Measurements from ENCODE around the gene DCAF15.
A peak's percentile ranks its signal among the peaks of the same experiment; 100 is the strongest.
"Not testable (repeated sequence)": the region's sequence is repeated elsewhere in the genome, so short reads cannot be mapped to it uniquely, and the experiment has no call there.

DCAF15 gene

DNA sequence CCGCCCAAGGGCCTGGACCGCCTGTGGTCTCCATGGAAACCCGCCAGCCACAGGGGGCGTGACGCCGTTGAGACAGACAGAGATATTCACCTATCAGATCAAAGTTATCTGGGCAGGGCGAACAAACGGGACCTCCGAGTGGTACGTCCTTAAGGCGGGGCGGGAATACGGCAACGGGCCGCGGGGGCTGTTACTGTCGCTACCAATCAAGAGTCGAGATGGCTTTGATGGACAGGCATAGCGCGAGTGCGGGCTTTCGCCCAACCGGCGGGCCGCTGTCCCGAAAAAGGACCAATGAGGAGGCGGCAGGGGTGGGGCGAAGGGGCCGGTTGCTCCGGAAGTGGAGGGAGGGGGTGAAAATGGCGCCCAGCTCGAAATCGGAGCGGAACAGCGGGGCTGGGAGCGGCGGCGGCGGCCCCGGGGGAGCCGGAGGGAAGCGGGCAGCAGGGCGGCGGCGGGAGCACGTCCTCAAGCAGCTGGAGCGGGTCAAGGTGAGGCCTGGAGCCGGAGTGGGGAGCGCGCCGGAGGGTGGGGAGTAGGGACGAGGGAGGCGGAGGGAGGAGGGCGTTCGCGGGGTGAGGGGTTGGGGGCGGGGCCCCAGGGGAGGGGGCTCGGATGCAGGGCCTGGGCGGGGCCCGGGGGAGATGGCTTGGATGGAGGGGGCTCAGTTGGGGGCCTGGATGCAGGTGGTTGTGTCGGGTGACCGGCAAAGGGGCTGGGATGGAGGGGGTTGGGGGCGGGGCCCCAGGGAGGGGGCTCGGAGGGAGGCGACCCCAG is at the start of gene DCAF15:
Gene DCAF15 (plus strand): TSS at position 356 of the 777 bp plus-strand sequence. CDS start 4 bp downstream, at position 360.
- DNase-seq: peak; percentile 96

DNA sequence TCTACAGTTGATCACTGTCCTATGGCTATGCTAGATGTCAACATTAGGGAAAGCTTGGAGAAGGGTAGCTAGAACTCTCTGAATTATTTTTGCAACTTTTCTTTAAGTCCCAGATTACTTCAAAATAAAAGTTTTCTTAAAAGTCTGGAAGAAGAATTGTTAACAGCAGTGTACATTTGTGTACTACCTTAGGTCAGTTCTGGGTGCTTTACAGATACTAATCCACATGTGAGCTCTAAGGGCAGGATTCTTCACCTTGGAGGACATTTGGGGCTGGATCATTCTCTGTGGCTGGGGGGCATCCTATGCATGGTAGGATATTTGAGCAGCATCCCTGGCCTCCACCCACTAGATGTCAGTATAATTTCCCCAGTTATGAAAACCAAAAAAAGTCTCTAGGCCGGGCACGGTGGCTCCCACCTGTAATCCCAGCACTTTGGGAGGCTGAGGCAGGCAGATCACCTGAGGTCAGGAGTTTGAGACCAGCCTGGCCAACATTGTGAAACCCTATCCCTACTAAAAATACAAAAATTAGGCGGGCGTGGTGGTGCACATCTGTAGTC is 49.2 kb upstream of the DCAF15 start:
- DNase-seq: no peak

DNA sequence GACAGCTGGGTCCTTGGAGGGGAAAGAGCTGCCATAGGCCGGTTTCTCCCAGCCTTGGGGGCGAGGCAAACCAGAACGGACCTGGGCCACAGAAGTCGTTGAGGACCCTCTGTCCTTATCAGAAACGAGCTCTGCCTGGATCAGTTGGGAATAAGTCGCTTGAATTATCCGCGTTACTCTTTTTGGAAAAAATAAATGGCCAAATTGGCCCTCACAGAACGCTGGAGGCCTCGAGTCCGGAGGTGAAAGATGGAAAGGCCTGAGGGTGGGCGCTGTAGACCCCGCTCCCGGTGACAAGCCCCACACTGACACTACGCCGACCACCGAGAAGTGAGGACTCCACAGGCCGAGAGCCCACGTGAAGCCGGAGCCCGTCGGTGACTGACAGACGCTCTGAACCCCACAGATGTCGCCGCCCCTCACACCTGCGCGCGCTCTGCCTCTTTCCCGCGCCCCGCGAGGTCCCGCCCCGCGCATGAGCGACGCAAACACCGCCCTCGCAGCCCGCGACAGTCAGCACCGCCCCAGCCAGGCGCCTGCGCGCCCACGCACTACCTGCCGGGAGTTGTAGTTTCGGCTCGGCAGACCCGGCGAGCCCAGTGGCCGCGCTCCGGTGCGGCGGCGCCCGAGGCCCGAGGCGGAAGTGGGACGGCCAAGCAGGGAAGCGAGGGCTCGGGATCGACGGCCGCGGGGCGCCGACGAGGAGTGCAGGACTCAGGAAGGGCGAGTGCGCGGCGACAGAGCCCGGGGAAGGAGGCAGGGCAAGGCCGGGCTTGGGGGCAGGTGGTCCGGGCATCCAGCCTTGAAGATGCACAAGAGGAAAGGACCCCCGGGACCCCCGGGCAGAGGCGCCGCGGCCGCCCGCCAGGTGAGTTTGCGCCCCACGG is 46.4 kb upstream of the DCAF15 start, which contains the start of the genes BRME1 and CC2D1A:
Gene BRME1 (minus strand): TSS at position 484 of the 887 bp plus-strand sequence. CDS start 1,225 bp downstream, outside the sequence.
Gene CC2D1A (plus strand): TSS at position 568 of the 887 bp plus-strand sequence. CDS start 241 bp downstream, at position 809.
- DNase-seq: peak; percentile 96

DNA sequence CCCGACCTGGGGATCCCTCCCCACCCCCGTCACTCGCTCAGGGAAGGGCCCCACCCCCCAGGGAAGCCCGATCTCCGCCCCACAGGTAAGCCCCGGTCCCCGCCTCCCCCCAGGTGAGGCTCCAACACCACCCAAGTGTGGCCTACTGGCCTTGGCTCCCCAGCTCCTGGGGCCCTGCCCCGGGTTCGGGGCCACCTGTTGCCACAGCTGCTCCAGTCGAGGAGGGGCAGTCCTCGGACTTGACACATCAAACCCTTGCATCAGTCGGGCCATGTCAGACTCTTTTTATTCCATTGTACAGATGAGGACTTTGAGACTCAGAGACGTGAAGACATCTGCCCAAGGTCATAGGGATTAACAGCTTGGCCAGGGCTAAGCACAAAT is 45.8 kb upstream of the DCAF15 start:
- DNase-seq: no peak

- no peak for DNase-seq
These were observed 45.4 kb upstream of the DCAF15 start for GRCh38 chr19:13906910-13907309.

GRCh38 chr19:13908674-13909073 is 43.6 kb upstream of the DCAF15 start:
- no peak for DNase-seq

- DNase-seq: no peak
These were observed 42.9 kb upstream of the DCAF15 start for GRCh38 chr19:13909430-13909829.

DNA sequence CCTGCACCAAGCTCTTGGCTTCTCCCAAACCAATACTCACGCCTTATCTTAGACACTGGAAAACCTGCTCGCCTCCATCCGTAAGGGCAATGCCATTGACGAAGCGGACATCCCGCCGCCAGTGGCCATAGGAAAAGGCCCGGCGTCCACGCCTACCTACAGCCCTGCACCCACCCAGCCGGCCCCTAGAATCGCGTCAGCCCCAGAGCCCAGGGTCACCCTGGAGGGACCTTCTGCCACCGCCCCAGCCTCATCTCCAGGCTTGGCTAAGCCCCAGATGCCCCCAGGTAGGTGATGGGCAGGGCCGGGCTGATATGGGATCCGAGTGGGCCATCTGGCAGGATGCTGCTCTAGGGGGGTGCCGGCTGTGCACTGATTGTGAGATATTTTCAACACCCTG is 39.0 kb upstream of the DCAF15 start:
- DNase-seq: no peak

DNA sequence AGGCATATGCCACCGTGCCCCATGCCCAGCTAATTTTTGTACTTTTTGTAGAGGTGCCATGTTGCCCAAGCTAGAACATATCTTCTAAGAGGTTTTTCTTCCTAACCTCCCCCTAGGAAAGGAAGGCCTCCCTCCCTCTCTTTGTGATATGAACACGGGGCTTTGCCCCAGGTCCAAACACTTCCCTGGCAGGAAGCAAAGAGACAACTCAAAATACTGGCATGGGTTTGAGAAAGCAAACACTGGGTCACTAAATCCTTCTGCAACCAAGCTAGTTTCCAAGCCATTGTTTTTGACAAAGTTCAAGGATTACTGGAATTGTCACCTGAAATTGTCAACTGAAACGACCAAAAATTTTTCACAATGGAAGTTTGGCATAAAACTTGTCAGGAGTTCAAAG is 37.5 kb upstream of the DCAF15 start:
- no peak for DNase-seq

DNA sequence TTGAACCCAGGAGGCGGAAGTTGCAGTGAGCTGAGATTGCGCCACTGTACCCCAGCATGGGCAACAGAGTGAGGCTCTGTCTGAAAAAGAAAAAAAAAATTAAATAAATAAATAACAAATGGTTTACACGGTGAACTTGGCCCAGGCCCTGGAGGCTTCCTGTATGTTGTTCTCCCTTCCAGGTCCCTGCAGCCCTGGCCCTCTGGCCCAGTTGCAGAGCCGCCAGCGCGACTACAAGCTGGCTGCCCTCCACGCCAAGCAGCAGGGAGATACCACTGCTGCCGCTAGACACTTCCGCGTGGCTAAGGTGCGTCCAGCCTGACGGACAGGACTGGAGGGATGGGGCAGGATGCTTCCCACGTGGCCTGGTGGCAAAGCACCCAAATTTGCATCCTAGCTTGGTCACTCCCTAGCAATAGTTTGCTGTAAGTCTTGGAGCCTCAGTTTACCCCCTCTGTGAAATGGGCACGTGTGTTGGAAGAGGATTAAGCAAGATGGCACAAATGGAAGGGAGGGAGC is 34.4 kb upstream of the DCAF15 start:
- DNase-seq: no peak

- no peak for DNase-seq
These were observed 33.4 kb upstream of the DCAF15 start for GRCh38 chr19:13918726-13919411.

- no peak for DNase-seq
These were observed 31.8 kb upstream of the DCAF15 start for GRCh38 chr19:13920524-13920923.

DNA sequence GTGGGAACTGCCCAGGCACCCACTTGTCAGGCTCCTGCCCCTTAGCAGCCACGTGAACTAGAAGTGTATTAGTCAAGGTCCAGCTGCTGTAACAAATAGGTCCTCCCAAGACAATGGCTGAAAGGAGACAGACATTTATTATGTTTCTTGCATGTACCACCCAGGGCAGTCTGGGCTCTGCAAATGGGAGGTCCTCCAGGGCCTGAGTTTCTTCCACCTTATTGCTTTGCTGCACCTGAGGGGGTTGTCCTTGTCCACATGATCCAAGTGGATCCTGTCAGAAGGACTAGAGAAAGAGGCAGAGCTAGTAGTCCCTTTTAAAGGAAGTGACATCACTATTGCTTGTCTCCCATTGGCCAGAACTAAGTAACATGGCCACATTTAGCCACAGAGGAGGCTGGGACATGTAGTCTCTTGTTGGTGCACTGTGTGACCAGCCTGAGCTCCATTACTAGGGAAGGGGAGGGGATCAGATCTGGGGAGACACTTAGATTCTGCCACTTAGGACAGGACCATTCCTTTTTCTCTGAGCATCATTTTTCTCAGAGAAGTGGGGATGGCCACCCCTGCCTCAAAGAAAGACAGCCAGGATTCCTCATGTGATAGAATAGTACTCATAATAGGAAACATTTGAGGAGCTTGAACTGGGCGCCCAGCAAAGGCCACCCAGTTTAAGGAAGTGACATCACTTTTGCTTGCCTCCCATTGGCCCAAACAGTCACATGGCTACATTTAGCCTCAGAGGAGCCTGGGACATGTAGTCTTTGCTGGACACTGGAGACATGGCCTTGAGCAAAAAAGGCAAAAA is 31.2 kb upstream of the DCAF15 start:
- no peak for DNase-seq

DNA sequence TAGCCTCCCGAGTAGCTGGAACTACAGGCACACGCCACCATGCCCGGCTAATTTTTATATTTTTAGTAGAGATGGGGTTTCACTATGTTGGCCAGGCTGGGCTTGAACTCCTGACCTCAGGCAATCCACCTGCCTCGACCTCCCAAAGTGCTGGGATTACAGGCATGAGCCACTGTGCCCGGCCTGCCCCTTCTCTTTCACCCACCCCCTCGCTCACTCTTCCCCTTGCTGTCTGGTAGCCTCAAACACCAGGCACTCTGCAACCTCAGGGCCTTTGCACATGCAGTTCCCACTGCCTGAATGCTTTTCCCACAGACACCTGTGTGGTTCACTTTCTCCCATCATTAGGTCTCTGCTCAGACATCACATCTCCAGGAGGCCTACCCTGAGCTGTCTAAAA is 30.2 kb upstream of the DCAF15 start:
- DNase-seq: not testable (repeated sequence)

DNA sequence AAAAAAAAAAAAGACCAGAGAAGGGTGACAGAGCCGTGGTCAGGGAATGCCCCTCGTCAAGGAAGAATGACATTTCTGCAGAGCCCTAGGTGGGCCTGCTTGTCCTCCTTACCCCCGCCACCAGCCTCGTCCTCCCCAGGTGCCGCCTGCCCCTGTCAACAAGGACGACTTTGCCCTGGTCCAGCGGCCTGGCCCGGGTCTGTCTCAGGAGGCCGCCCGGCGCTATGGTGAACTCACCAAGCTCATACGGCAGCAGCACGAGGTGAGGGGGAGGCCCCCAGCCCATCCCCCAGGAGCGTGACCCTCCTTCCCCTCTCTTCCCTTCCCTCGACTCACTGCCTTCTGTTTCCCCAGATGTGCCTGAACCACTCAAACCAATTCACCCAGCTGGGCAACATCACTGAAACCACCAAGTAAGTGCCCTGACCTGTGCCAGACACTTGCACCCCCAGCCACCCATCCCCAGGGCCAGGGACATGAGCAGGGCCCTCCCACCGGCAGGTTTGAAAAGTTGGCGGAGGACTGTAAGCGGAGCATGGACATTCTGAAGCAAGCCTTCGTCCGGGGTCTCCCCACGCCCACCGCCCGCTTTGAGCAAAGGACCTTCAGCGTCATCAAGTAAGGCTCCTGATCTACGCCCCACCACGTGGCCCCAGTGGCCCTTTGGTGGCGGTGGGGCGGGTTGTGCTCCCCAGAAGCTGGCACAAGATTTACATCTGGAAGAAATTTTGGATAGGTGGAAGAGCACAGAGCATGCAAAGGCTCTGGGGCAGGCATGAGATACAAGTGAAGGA is 28.9 kb upstream of the DCAF15 start:
- DNase-seq: no peak

DNA sequence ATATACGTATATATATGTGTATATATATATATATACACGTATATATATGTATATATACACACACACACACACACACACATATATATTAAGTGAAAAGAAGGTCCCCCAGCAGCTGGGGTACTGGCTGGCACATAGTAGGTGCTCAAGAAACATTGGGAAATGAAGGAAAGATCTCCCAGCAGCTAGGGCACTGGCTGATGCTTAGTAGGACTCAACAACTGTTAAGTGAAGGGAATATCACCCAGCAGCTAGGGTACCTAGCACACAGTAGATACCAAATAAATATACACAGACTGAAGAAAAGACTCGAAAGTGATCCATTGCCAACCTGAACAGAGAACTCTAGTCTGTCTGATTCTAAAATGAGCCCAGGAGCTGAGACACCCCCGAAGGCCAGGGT is 26.3 kb upstream of the DCAF15 start:
- no peak for DNase-seq

DNA sequence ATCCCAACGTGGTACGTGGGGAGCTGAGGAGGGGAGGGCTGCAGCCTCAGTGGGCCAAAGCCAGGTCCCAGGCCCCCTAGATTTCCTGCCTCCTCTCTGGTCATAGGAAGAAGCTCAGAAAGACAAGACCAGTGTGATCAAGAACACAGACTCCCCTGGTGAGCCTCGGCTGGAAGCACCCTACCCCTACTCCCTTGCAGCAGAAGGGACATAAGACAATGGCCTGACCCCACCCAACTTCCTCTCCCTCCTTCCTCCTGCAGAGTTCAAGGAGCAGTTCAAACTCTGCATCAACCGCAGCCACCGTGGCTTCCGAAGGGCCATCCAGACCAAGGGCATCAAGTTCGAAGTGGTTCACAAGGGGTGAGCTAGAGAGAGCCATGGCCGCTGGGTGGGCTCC is 25.6 kb upstream of the DCAF15 start:
- no peak for DNase-seq

GRCh38 chr19:13929340-13929739 is 23.0 kb upstream of the DCAF15 start:
- DNase-seq: no peak

- no peak for DNase-seq
These were observed 22.4 kb upstream of the DCAF15 start for GRCh38 chr19:13929956-13930355.

- no peak for DNase-seq
These were observed 21.9 kb upstream of the DCAF15 start for GRCh38 chr19:13930402-13930801.
